Measurements from ENCODE around the gene MICU1.

Gene MICU1

DNA sequence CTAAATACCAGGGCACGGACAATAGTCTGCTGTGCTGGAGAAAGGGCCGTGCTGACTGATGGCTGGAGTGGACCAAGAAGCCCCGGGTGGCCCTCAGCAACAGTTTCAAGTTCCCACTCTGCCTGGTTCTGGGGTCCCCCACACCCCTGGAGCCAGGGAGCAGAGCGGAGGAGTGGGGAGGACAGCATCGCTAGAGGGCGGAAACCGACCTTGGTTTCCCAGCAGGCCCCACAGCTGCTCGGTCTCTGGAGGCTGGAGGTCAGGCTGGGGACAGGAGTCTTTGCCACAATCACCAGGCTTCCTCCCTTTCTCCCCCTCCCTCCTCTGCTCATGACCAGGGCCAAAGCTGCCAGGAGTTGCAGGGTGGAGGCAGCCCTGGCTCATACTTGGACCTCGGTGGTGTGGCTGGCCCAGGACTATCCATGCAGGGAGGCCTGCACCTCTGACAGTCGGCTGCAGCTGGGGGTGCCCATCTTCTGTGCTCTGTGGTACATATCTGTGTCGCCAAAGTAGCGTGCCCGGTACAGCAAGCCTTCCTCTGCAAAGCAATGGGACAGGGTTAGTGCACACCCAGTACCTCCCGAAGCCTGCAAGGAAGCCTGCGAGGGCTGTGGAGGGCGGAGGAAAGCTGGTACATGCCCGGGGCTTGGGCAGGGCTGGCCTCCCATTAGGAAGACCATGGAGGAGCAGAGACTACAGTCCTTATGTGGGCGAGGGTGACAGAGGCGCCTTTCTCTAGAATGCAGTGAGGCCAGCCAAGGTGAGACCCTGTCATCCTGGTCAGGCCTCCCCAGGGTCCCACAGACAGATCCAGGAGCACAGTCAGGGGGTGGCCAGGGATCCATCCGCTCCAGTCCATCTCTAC, 290.3 kb downstream of the MICU1 start:
- Histone ChIP-seq H3K36me3 (peaks cover 50% of the 10 kb centered on the region), H3K4me1 (peaks cover 68% of the 10 kb centered on the region), H3K4me2 (peak overlapping the region; percentile 96), H3K9me3 (no peaks in the 10 kb centered on the region), H3K4me3 (peak overlapping the region; percentile 58), H3K27me3 (no peaks in the 10 kb centered on the region), H4K20me1 (peaks cover 12% of the 10 kb centered on the region; the same call in 1 of the 2 replicates), H3K27ac (peak overlapping the region; percentile 92), H3K9ac (peak overlapping the region; percentile 79)
- no peak for TF ChIP-seq Cebpa-rat (IDR thresholded peaks at IDR 0.05)

- H3K27me3 ChIP-seq = no peaks in the 10 kb centered on the region
- peak overlapping the region; percentile 96 for H3K4me2 ChIP-seq
- TF ChIP-seq Cebpa-rat (IDR thresholded peaks at IDR 0.05) = no peak
- peak overlapping the region; percentile 79 for H3K9ac ChIP-seq
- peak overlapping the region; percentile 92 for H3K27ac ChIP-seq
- peaks cover 12% of the 10 kb centered on the region; the same call in 1 of the 2 replicates for H4K20me1 ChIP-seq
- peaks cover 43% of the 10 kb centered on the region for H3K36me3 ChIP-seq
- H3K9me3 ChIP-seq = no peaks in the 10 kb centered on the region
- H3K4me3 ChIP-seq = peak overlapping the region; percentile 58
- H3K4me1 ChIP-seq = peaks cover 75% of the 10 kb centered on the region
These were observed 291.0 kb downstream of the MICU1 start for GRCh38 chr10:72334825-72335393.

- peak overlapping the region; percentile 92 for H3K27ac ChIP-seq
These were observed 291.6 kb downstream of the MICU1 start for GRCh38 chr10:72334196-72334824.

GRCh38 chr10:72333112-72334015, 292.5 kb downstream of the MICU1 start:
- Histone ChIP-seq H3K9me3 (no peaks in the 10 kb centered on the region), H3K27me3 (no peaks in the 10 kb centered on the region), H3K4me3 (peak overlapping the region; percentile 53; the same call in 1 of the 2 replicates), H3K4me1 (peaks cover 90% of the 10 kb centered on the region), H3K27ac (peak overlapping the region; percentile 92), H3K36me3 (peaks cover 28% of the 10 kb centered on the region), H3K9ac (peak overlapping the region; percentile 71), H3K4me2 (peak overlapping the region; percentile 96), H4K20me1 (peaks cover 12% of the 10 kb centered on the region; the same call in 1 of the 2 replicates)
- no peak for TF ChIP-seq Cebpa-rat (IDR thresholded peaks at IDR 0.05)

More at GRCh38 chr10:72334196-72334824, 291.6 kb downstream of the MICU1 start:
- peaks cover 12% of the 10 kb centered on the region; the same call in 1 of the 2 replicates for H4K20me1 ChIP-seq
- H3K9ac ChIP-seq = peak overlapping the region; percentile 79
- peak overlapping the region; percentile 96 for H3K4me2 ChIP-seq
- peaks cover 81% of the 10 kb centered on the region for H3K4me1 ChIP-seq
- no peaks in the 10 kb centered on the region for H3K27me3 ChIP-seq
- peaks cover 37% of the 10 kb centered on the region for H3K36me3 ChIP-seq
- peak overlapping the region; percentile 58 for H3K4me3 ChIP-seq
- no peak for TF ChIP-seq Cebpa-rat (IDR thresholded peaks at IDR 0.05)
- no peaks in the 10 kb centered on the region for H3K9me3 ChIP-seq

GRCh38 chr10:72332423-72333111, 293.3 kb downstream of the MICU1 start:
- Histone ChIP-seq H3K36me3 (peaks cover 20% of the 10 kb centered on the region), H3K9ac (peak overlapping the region; percentile 71), H3K4me2 (peak overlapping the region; percentile 96), H3K27me3 (no peaks in the 10 kb centered on the region), H3K27ac (peak overlapping the region; percentile 92), H4K20me1 (peaks cover 12% of the 10 kb centered on the region; the same call in 1 of the 2 replicates), H3K9me3 (no peaks in the 10 kb centered on the region), H3K4me3 (peak overlapping the region; percentile 53), H3K4me1 (peaks cover 97% of the 10 kb centered on the region)
- TF ChIP-seq Cebpa-rat (IDR thresholded peaks at IDR 0.05) = no peak

GRCh38 chr10:72331575-72332422, 294.1 kb downstream of the MICU1 start:
- Histone ChIP-seq H3K4me3 (peak overlapping the region; percentile 53), H3K9me3 (no peaks in the 10 kb centered on the region), H4K20me1 (peaks cover 8% of the 10 kb centered on the region; the same call in 1 of the 2 replicates), H3K9ac (peak overlapping the region; percentile 71), H3K27ac (peak overlapping the region; percentile 92), H3K4me2 (peak overlapping the region; percentile 96), H3K4me1 (peaks cover 97% of the 10 kb centered on the region), H3K36me3 (peaks cover 14% of the 10 kb centered on the region; the same call in 1 of the 2 replicates), H3K27me3 (no peaks in the 10 kb centered on the region)
- TF ChIP-seq Cebpa-rat (IDR thresholded peaks at IDR 0.05) = no peak

DNA sequence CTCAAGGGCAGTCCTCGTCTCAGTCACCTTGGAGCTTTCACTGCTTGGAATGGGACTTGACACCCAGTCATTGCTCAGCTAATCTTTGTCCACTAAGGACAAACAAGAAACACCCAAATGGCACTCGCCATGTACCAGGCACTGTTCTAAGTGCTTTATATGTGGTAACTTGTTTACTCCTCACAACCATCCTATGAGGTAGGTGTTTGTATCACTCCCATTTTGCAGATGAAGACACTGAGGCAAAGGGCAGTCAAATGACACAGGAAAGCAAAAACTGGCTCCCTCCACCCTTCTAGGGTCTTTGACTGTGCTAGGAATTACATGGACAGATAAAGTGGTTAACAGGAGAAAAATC, 295.8 kb downstream of the MICU1 start:
- Histone ChIP-seq H4K20me1 (no peaks in the 10 kb centered on the region; the same call in 1 of the 2 replicates), H3K9me3 (no peaks in the 10 kb centered on the region), H3K4me2 (peak overlapping the region; percentile 96), H3K36me3 (peaks cover 6% of the 10 kb centered on the region; the same call in 1 of the 2 replicates), H3K27ac (peak overlapping the region; percentile 80), H3K4me3 (no peak overlapping the region), H3K9ac (no peak overlapping the region), H3K27me3 (no peaks in the 10 kb centered on the region), H3K4me1 (peaks cover 92% of the 10 kb centered on the region)
- TF ChIP-seq Cebpa-rat (IDR thresholded peaks at IDR 0.05) = no peak

Data from BLaER1 (cell line).